Caco-2 (cell line): Measurements from ENCODE around the gene RIPOR3. TPM values are rescaled to one million over a fixed set of nuclear protein-coding genes. Genes with fewer than 3 reads are reported as not detected.

ENCODE experiments used
- BruUV-seq: library from RNA; stranded (reverse); fragments of 400-500 nt; replicated peaks from 2 replicates; lab custom pipeline; 2021; lab: Mats Ljungman, UMichigan
- CTCF ChIA-PET: fragments of 300-600 bp; sonication (Branson Sonifier 250); formaldehyde crosslinking; loops from one replicate; lab custom pipeline; 2022; ENCODE audit warnings: antibody characterized with exemption; lab: Charles Lee
- POLR2A ChIA-PET: fragments of 300-600 bp; sonication (Branson Sonifier 250); formaldehyde crosslinking; loops from one replicate; lab custom pipeline; 2022; ENCODE audit warnings: antibody characterized with exemption; lab: Charles Lee
- DNase-seq, 2 experiments: peaks; one replicate each; pipeline versions ENCODE4 v3.0.0 to v3.0.0-alpha.2; 2020 to 2022
- H3K27me3 ChIP-seq: replicated peaks from 2 replicates; pipeline ENCODE4 v1.6.0; 2011; ENCODE audit warnings: low read length; ENCODE audit not compliant: control insufficient read depth, insufficient read depth
- H3K36me3 ChIP-seq: 2 replicates; pipeline ENCODE4 v1.5.1; 2011; ENCODE audit warnings: low read length; ENCODE audit not compliant: control insufficient read depth, insufficient read depth
- H3K4me1 ChIP-seq: fragments of 250-450 bp; sonication (Bioruptor Pico); 2 replicates; pipeline ENCODE4 v1.5.1; 2020; ENCODE audit warnings: mild to moderate bottlenecking
- H3K4me3 ChIP-seq: 2 replicates; pipeline ENCODE4 v1.5.1; 2011; ENCODE audit warnings: low read depth, mild to moderate bottlenecking, control low read depth, low read length
- H3K9me3 ChIP-seq: fragments of 250-450 bp; sonication (Bioruptor Pico); 2 replicates; pipeline ENCODE4 v1.5.1; 2020; ENCODE audit warnings: mild to moderate bottlenecking, moderate library complexity
- H3K27ac Mint-ChIP-seq: one replicate; pipeline ENCODE4 v1.8.0; 2022; ENCODE audit warnings: mixed read lengths; ENCODE audit not compliant: unreplicated experiment
- H3K27me3 Mint-ChIP-seq: one replicate; pipeline ENCODE4 v1.8.0; 2022; ENCODE audit warnings: mixed read lengths; ENCODE audit not compliant: insufficient read depth, unreplicated experiment
- H3K36me3 Mint-ChIP-seq: one replicate; pipeline ENCODE4 v1.8.0; 2022; ENCODE audit warnings: mild to moderate bottlenecking, mixed read lengths; ENCODE audit not compliant: insufficient read depth, unreplicated experiment
- H3K4me1 Mint-ChIP-seq: one replicate; pipeline ENCODE4 v1.8.0; 2022; ENCODE audit warnings: low read depth, mixed read lengths; ENCODE audit not compliant: unreplicated experiment
- H3K4me3 Mint-ChIP-seq: one replicate; pipeline ENCODE4 v1.8.0; 2022; ENCODE audit warnings: mild to moderate bottlenecking, moderate library complexity, mixed read lengths; ENCODE audit not compliant: unreplicated experiment
- H3K9me3 Mint-ChIP-seq: one replicate; pipeline ENCODE4 v1.8.0; 2022; ENCODE audit warnings: mixed read lengths; ENCODE audit not compliant: unreplicated experiment
- intact Hi-C: fragments of 100-400 bp; cut with micrococcal nuclease; formaldehyde crosslinking; loops from one replicate; pipeline ENCODE4 v1.10.0; 2022; ENCODE audit not compliant: unreplicated experiment
- total RNA-seq: library from RNA; stranded (reverse); gene quantifications from 2 replicates; pipeline ENCODE4 v1.2.3, GENCODE V29; 2022
- TF ChIP-seq, protein P1 (sequence below), 2 experiments: fragments of 200-600 bp in 1 of 2; IDR thresholded peaks; 1 replicate in 1 of 2; 2 replicates in 1 of 2; pipeline versions ENCODE4 v1.5.1 to v1.8.0; 2011 to 2022; ENCODE audit warnings: antibody characterized with exemption in 1 of 2, control low read depth in 1 of 2, inconsistent platforms in 1 of 2, low read depth in 1 of 2, low read length in 1 of 2, mild to moderate bottlenecking in 1 of 2, moderate library complexity in 1 of 2; ENCODE audit not compliant: insufficient read depth in 1 of 2, severe bottlenecking in 1 of 2, unreplicated experiment in 1 of 2

The RIPOR3 gene
- total RNA-seq, 1 experiment from 2014 or later = 0.18 TPM

DNA sequence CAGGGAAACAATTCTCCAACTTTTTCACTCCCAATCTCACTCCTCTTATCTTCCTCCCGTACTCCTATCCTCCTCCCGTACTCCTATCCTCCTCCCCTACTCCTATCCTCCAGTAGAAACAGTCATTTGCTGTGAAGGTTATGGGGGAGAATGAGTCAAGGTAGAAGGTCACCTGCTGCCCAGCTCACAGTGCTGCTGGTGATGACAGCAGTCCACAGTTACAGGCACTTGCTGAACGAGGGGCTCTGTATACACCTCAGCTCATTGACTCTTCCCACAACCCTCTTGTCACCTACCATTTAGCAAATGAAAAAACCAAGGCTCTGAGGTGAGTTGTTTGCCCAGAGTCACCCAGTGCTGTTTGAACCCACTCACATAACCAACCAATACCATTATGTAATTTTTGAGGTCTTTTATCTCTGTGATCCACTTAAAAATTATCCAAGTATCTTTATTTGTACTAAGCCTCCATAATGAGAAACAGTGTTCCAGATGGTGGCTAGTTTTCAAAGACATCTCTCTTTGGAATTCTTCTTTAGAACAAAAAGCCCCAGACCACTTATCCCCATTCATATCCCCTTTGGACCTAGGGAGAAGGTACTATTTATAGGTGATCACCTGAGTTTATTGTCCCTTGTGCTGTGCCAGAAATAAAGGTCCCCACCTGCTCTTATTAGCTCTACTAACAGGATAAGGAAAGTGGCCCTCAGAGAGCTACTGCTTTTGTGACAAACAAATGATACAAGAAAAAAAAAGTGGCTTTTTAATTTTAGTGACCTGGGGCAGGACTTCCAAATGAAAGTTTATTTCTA, 128.0 kb downstream of the RIPOR3 start:
- no TSS peak for BruUV-seq
- Histone ChIP-seq H3K4me3 (no peak overlapping the region), H3K9me3 (no peaks in the 10 kb centered on the region), H3K4me1 (peaks cover 28% of the 10 kb centered on the region), H3K36me3 (peaks cover 7% of the 10 kb centered on the region), H3K27me3 (no peaks in the 10 kb centered on the region)
- Mint-ChIP-seq H3K36me3 (peaks cover 27% of the 10 kb centered on the region), H3K9me3 (no peaks in the 10 kb centered on the region), H3K27me3 (no peaks in the 10 kb centered on the region), H3K27ac (no peak overlapping the region), H3K4me3 (no peak overlapping the region), H3K4me1 (peaks cover 13% of the 10 kb centered on the region)
- CTCF ChIA-PET = interaction anchor here (0.6 kb wide), 1 partner anchor 366 kb away, joined by 3 read pairs; no protein-coding TSS in a partner anchor
- POLR2A ChIA-PET = interaction anchor here (0.6 kb wide), 1 partner anchor 160 kb away, joined by 4 read pairs; no protein-coding TSS in a partner anchor
- DNase-seq = no peak
- TF ChIP-seq, protein P1, sequence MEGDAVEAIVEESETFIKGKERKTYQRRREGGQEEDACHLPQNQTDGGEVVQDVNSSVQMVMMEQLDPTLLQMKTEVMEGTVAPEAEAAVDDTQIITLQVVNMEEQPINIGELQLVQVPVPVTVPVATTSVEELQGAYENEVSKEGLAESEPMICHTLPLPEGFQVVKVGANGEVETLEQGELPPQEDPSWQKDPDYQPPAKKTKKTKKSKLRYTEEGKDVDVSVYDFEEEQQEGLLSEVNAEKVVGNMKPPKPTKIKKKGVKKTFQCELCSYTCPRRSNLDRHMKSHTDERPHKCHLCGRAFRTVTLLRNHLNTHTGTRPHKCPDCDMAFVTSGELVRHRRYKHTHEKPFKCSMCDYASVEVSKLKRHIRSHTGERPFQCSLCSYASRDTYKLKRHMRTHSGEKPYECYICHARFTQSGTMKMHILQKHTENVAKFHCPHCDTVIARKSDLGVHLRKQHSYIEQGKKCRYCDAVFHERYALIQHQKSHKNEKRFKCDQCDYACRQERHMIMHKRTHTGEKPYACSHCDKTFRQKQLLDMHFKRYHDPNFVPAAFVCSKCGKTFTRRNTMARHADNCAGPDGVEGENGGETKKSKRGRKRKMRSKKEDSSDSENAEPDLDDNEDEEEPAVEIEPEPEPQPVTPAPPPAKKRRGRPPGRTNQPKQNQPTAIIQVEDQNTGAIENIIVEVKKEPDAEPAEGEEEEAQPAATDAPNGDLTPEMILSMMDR (IDR thresholded peaks at IDR 0.05; ENCODE audit: insufficient read depth in 1 of 2, low read depth in 1 of 2, low read length in 1 of 2, severe bottlenecking in 1 of 2, unreplicated experiment in 1 of 2) = no peak
- intact Hi-C loops = no loop called here

DNA sequence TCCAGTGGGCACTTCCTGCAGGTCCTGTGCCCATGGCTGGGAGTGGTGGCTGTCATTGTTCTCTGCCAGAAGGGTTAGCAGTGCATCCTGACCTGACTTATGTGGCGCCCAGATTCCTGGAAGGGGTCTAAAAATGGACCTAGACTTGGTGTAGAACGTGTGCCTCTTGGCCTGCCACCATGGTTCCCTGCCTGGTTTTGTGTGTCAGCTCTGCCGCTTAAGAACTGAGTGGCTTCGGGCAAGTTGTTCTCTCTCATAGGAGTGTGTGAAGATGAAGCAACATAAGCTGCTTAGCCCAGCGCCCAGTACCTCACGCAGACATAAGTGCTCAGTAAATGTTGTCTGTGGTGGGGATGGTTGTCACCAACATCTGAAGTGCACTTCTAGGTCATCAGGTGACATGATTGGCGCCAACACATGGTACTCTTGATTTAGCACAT, 129.1 kb downstream of the RIPOR3 start:
- Histone ChIP-seq H3K36me3 (peaks cover 4% of the 10 kb centered on the region), H3K9me3 (no peaks in the 10 kb centered on the region), H3K4me1 (peaks cover 28% of the 10 kb centered on the region), H3K4me3 (no peak overlapping the region), H3K27me3 (no peaks in the 10 kb centered on the region)
- H3K27me3 Mint-ChIP-seq = no peaks in the 10 kb centered on the region
- ChIA-PET POLR2A (no interaction called here), CTCF (no interaction called here)
- H3K27ac Mint-ChIP-seq = peak overlapping the region; percentile 59
- H3K36me3 Mint-ChIP-seq = peaks cover 17% of the 10 kb centered on the region
- DNase-seq = no peak
- no peak overlapping the region for H3K4me3 Mint-ChIP-seq
- peaks cover 13% of the 10 kb centered on the region for H3K4me1 Mint-ChIP-seq
- BruUV-seq = no TSS peak
- intact Hi-C loops = no loop called here
- no peaks in the 10 kb centered on the region for H3K9me3 Mint-ChIP-seq
- TF ChIP-seq, protein P1 (IDR thresholded peaks at IDR 0.05; ENCODE audit: insufficient read depth in 1 of 2, low read depth in 1 of 2, low read length in 1 of 2, severe bottlenecking in 1 of 2, unreplicated experiment in 1 of 2) = no peak

DNA sequence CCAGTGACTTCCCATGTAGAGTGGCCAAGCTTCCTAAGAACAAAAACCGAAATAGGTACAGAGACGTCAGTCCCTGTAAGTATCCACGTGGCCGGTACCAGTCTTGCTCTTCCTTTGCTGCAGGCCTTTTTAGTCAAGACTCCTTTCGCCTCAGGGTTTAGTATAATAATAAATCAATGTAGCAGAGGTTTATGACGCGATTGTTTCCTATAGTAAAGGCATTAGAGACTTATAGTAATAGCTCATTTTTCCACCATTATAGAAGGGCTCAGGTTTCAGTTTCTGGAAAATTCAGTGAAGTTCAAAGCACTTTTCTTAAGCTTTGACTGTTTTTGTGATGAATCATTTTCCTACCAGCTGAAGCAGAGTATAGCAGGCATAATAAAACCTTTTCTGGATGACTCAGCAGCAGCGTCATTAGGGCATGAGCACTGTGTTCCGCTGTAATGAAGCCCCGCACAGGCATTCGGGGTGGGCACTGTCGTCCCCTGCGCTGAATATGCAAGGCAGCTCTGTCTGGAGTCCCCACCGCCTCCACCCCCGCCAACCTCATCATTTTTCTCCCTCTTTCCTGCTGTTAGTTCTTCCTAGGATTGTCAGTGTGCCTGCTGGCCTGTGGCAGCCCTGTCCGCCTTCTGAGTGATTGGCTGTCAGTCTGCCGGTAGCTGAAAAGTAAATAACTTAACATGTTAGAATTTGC, 129.8 kb downstream of the RIPOR3 start:
- H3K4me1 Mint-ChIP-seq = peaks cover 13% of the 10 kb centered on the region
- Histone ChIP-seq H3K9me3 (no peaks in the 10 kb centered on the region), H3K36me3 (peaks cover 4% of the 10 kb centered on the region), H3K4me3 (no peak overlapping the region), H3K27me3 (no peaks in the 10 kb centered on the region), H3K4me1 (peaks cover 28% of the 10 kb centered on the region)
- DNase-seq = no peak
- peak overlapping the region; percentile 59 for H3K27ac Mint-ChIP-seq
- BruUV-seq = no TSS peak
- H3K4me3 Mint-ChIP-seq = no peak overlapping the region
- TF ChIP-seq, protein P1 (IDR thresholded peaks at IDR 0.05; ENCODE audit: insufficient read depth in 1 of 2, low read depth in 1 of 2, low read length in 1 of 2, severe bottlenecking in 1 of 2, unreplicated experiment in 1 of 2) = no peak
- H3K27me3 Mint-ChIP-seq = no peaks in the 10 kb centered on the region
- H3K9me3 Mint-ChIP-seq = no peaks in the 10 kb centered on the region
- ChIA-PET CTCF (interaction anchor here (1.6 kb wide), 1 partner anchor 14 kb away, joined by 7 read pairs; no protein-coding TSS in a partner anchor), POLR2A (no interaction called here)
- H3K36me3 Mint-ChIP-seq = peaks cover 17% of the 10 kb centered on the region
- intact Hi-C loops = no loop called here
